Stimulated activated CD8-positive, alpha-beta memory T cell treated with anti-CD3 and anti-CD28 coated beads, Interleukin-7, amount 100 ng/mL, for 4 hours (primary cell): ENCODE data around the gene PTPRN.
A peak's percentile ranks its signal among the peaks of the same experiment; 100 is the strongest.
"Not testable (repeated sequence)": the region's sequence is repeated elsewhere in the genome, so short reads cannot be mapped to it uniquely, and the experiment has no call there.

Experiments
- DNase-seq, 2 donors: peaks; one replicate each; pipeline ENCODE4 v3.0.0-alpha.2; 2020; ENCODE audit warnings: low read depth in 2 of 2

Gene PTPRN

DNA sequence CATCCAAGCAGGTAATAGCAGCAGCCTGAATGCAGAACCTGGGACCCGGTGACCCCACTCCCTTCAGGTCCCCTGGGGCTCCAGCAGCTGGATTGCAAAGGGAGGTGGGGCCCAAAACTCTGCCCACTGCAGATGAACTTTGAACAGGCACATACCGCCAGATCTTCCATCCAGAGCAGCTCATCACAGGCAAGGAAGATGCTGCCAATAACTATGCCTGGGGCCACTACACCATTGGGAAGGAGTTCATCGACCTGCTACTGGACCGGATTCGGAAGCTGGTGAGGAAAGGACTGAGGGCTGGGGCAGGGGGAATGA, 39.2 kb downstream of the PTPRN start:
- DNase-seq, result no peak

DNA sequence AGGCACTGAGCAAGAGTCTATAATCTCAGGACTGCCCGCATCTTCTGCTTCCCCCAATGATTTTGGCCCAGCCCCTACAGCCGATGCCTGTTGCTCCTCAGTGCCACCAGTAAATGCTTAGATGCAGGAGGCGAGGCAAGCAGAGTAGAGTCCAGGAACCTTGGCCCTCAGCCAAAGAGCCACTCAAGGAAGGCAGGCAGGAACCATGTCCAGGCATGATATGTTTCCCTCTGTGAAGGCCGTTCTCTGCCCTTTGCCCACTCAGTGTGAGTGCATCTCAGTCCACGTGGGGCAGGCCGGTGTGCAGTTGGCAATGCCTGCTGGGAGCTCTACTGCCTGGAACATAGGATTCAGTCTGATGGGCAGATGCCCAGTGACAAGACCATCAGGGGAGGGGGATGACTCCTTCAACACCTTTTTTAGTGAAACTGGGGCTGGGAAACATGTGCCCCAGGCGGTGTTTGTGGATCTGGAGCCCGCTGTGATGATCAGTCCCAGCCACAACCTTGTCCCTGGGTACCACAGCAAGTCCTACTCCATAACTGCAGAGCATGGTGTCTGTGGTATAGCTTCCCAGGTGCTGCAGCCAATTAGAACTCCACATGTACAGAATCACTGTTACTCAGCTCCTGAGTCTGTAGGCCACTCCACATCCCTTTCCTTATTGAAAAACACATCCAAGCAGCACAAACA, 39.7 kb downstream of the PTPRN start:
- DNase-seq, result no peak

- DNase-seq, result no peak
These were observed 40.9 kb downstream of the PTPRN start for GRCh38 chr2:219268294-219268693.

GRCh38 chr2:219266886-219267285, 42.3 kb downstream of the PTPRN start:
- DNase-seq, result no peak

- no peak for DNase-seq
These were observed 43.0 kb downstream of the PTPRN start for GRCh38 chr2:219266232-219266631.

DNA sequence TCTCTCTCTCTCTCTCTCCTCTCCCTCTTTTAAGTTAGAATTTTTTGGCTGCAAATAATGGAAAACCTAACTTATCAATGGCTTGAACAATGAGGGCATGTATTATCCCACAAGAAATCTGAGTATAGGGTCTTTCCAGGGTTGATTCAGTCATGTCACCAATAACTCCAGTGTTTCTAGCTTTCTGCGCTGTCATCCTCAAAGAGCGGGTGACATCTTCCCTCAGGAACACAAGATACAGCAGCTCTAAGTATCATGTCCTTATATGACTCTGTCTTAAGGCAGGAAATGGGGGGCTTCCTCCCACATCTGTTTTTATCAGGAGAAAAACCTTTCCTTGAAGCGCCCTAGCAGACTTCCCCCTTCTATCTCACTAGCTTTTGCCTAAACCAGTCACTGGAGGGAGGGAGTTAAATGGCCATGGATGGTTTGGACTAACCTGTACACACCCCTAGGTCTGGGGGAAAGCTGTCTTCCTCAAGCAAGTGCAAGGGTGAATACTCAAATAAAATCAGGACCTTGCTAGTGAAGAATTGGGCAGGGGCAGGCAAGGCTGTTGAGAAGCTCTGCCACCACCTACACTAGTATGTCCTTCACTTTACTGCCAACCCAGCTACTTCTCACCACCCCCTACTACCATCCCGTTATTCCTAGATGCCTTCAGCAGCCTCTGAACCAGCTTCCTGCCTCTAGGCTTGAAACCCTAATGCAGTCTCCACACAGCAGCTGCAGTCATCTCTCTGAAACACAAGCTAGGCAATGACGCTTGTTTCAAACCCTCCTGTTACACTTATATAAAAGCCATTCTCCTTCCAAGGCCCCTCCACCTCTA, 48.0 kb downstream of the PTPRN start:
- DNase-seq, result no peak

- not testable (repeated sequence) for DNase-seq
These were observed 50.3 kb downstream of the PTPRN start for GRCh38 chr2:219258942-219259341.

DNA sequence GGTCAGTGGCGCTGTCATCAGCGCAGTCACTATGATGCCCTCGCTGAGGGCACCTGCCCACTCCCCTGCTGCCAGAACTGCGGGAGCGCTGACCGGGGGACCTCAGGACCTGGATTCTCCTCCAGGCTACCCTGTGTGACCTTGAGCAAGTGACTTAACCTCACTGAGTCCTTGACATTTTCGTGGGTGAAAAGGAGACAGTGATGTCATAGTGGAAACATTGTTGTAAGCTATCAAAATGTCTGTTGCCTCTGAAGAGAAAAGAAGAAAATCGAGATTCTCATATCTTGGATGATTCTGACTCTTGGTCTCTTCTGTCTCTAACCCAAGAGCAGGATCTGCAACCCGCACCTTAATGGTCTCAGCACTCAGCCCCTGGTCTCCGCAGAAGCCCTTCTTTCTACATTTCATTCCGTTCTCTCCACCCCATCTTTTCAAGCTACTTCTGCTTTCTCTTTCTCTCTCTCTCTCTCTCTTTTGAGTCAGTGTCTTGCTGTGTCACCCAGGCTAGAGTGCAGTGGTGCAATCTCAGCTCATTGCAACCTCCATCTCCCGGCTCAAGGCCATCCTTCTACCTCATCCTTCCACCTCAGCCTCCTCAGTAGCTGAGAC, 54.5 kb downstream of the PTPRN start:
- no peak for DNase-seq

GRCh38 chr2:219253753-219254589, 55.2 kb downstream of the PTPRN start, which contains the start of gene TUBA4A:
TUBA4A (minus strand) TSS chr2:219253918; CDS start chr2:219253858, 60 bp downstream.
- DNase-seq, result peak; percentile 79 to 88

- DNase-seq, result peak in 1 of 2 donors; percentile 25
These were observed 56.1 kb downstream of the PTPRN start, which contains the start of gene TUBA4B for GRCh38 chr2:219252900-219253752. TUBA4B (plus strand) TSS chr2:219253243; CDS start chr2:219253408, 165 bp downstream.

GRCh38 chr2:219252570-219252899, 56.7 kb downstream of the PTPRN start:
- peak in 1 of 2 donors; percentile 26 for DNase-seq

DNA sequence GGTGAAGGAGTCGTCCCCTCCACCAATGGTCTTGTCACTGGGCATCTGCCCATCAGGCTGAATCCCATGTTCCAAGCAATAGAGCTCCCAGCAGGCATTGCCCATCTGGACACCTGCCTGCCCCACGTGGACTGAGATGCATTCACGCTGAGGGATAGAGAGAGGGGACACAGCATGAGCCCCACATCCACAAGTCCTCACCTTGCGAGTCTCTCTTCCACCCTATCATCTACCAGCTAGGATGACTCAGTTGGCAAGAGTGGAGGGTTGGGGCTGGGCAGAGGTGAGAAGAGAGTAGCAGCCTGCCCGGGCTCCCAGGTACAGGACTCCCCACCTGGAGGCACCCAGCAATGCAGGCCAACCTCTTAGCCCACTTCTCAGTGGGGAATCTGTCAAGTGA, 57.1 kb downstream of the PTPRN start:
- no peak for DNase-seq

DNA sequence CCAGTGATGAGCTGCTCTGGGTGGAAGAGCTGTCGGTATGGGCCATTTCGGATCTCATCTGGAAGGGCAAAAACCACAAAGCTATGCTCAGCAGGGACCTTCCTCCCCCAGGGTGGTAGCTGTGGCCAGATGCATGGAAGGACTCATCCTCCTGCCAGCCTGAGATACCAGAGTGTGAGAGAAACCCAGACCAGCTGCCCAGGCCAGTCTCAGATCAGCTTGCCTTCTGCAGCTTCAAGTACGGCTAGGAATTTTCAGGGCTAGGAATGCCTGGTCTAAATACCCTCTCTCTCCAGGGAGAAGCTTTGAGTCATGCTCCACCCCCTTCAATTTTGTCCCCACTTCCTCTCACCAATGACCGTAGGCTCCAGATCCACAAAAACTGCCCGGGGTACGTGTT, 57.5 kb downstream of the PTPRN start:
- no peak for DNase-seq

- no peak for DNase-seq
These were observed 59.0 kb downstream of the PTPRN start for GRCh38 chr2:219250049-219250781.

- DNase-seq, result no peak
These were observed 59.8 kb downstream of the PTPRN start for GRCh38 chr2:219249203-219249980.

- DNase-seq, result no peak
These were observed 60.4 kb downstream of the PTPRN start for GRCh38 chr2:219248845-219249202.

GRCh38 chr2:219247678-219248642, 61.2 kb downstream of the PTPRN start:
- peak; percentile 63 to 73 for DNase-seq

DNA sequence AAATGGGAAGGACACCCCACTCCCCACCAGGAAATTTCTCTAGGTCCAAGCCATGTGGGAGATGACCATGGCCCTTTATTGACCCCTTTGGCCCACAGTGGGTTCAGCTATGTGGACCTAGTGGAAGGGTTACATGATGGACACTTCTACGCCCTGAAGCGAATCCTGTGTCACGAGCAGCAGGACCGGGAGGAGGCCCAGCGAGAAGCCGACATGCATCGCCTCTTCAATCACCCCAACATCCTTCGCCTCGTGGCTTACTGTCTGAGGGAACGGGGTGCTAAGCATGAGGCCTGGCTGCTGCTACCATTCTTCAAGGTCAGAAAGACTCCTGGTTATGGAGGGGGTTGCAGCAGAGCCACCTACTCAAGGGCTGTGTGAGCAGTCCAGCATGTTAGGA, 62.6 kb downstream of the PTPRN start:
- no peak for DNase-seq
